DOHH2 (cell line): ENCODE measurements around the gene USP40.

ENCODE experiments used
- CTCF ChIP-seq: fragments of 200-600 bp; sonication (generic); IDR thresholded peaks from one replicate; pipeline ENCODE4 v1.5.1; 2014; ENCODE audit warnings: antibody characterized with exemption, mild to moderate bottlenecking, low read depth, low read length; ENCODE audit not compliant: poor library complexity, severe bottlenecking
- EZH2phosphoT487 ChIP-seq: fragments of 200-600 bp; sonication (generic); IDR thresholded peaks from 2 replicates; pipeline ENCODE4 v1.6.1; 2017; ENCODE audit warnings: borderline replicate concordance, mild to moderate bottlenecking, antibody characterized with exemption, low read length, moderate library complexity, mixed read lengths

- no peak for TF ChIP-seq CTCF
- TF ChIP-seq EZH2phosphoT487, result no peak
Measured at GRCh38 chr2:233433029-233433428, 133.6 kb downstream of the USP40 start.
